HepG2 (cell line): ENCODE measurements around the gene P3R3URF. TPM values are rescaled to one million over a fixed set of nuclear protein-coding genes. Genes with fewer than 3 reads are reported as not detected.
A peak's percentile ranks its signal among the peaks of the same experiment; 100 is the strongest.

Source experiments
- BCL6 ChIP-seq: IDR thresholded peaks from 2 replicates; pipeline ENCODE4 v1.6.1; 2016; ENCODE audit warnings: missing genetic modification reagents, missing compliant biosample characterization
- CC2D1A ChIP-seq: sonication (generic); formaldehyde crosslinking; IDR thresholded peaks from 2 replicates; pipeline ENCODE4 v1.8.1; 2023; ENCODE audit warnings: mild to moderate bottlenecking, missing genetic modification reagents
- GABPB1 ChIP-seq: IDR thresholded peaks from 2 replicates; pipeline ENCODE4 v1.6.1; 2016; ENCODE audit warnings: mild to moderate bottlenecking, missing genetic modification reagents, moderate library complexity, missing compliant biosample characterization
- MEIS2 ChIP-seq: sonication (generic); formaldehyde crosslinking; IDR thresholded peaks from 2 replicates; pipeline ENCODE4 v1.9.0; 2021; ENCODE audit warnings: mild to moderate bottlenecking, missing genetic modification reagents
- PCBP2 ChIP-seq: fragments of 200-400 bp; formaldehyde crosslinking; optimal IDR thresholded peaks from 2 replicates; pipeline ENCODE3; 2018; ENCODE audit warnings: low read length, low read depth; ENCODE audit not compliant: poor library complexity, severe bottlenecking
- PPARG ChIP-seq: conservative IDR thresholded peaks from 2 replicates; pipeline ENCODE4 v1.6.1; 2016; ENCODE audit warnings: missing biosample characterization, missing genetic modification reagents
- REPIN1 ChIP-seq: sonication (generic); formaldehyde crosslinking; IDR thresholded peaks from 2 replicates; pipeline ENCODE4 v1.8.0; 2022; ENCODE audit warnings: missing genetic modification reagents, low read depth, mild to moderate bottlenecking, borderline replicate concordance
- RORA ChIP-seq: sonication (generic); formaldehyde crosslinking; IDR thresholded peaks from 2 replicates; pipeline ENCODE4 v1.5.0; 2020; ENCODE audit warnings: mild to moderate bottlenecking, missing genetic modification reagents, moderate library complexity
- SMARCC2 ChIP-seq: fragments of 450-650 bp; IDR thresholded peaks from 2 replicates; pipeline ENCODE4 v1.6.1; 2017; ENCODE audit warnings: antibody characterized with exemption, mild to moderate bottlenecking
- TSC22D2 ChIP-seq: sonication (generic); formaldehyde crosslinking; IDR thresholded peaks from 2 replicates; pipeline ENCODE4 v1.5.1; 2020; ENCODE audit warnings: missing genetic modification reagents, mild to moderate bottlenecking, borderline replicate concordance
- ZNF12 ChIP-seq: sonication (generic); formaldehyde crosslinking; IDR thresholded peaks from 2 replicates; pipeline ENCODE4 v1.5.0; 2020; ENCODE audit warnings: missing genetic modification reagents
- ZNF615 ChIP-seq: sonication (generic); formaldehyde crosslinking; IDR thresholded peaks from 2 replicates; pipeline ENCODE4 v1.5.0; 2020; ENCODE audit warnings: mild to moderate bottlenecking, missing genetic modification reagents, borderline replicate concordance
- polyA plus RNA-seq, 8 experiments: library from polyadenylated mRNA; depleted of rRNA in 3 of 8; stranded (reverse) in 7 of 8; unstranded in 1 of 8; fragments of >200 nt; fragmentation: Illumina TruSeq in 4 of 8; extraction: Trizol in 4 of 8; gene quantifications; 2 replicates each; pipeline versions ENCODE4 v1.2.1 to v1.2.3, GENCODE V29; 2011 to 2016; ENCODE audit warnings: low read depth in 4 of 8, missing spikeins in 1 of 8, mixed read lengths in 1 of 8; ENCODE audit not compliant: insufficient read depth in 1 of 8
- total RNA-seq, 5 experiments: library from RNA; depleted of rRNA; stranded (reverse); fragments of >200 nt; fragmentation: Illumina TruSeq; extraction: Trizol; gene quantifications; 2 replicates each; pipeline ENCODE4 v1.2.3, GENCODE V29; 2016; ENCODE audit warnings: low read depth in 1 of 5
- TF ChIP-seq, protein P1 (sequence below): sonication (generic); formaldehyde crosslinking; IDR thresholded peaks from 2 replicates; pipeline ENCODE4 v1.5.0; 2020; ENCODE audit warnings: missing genetic modification reagents
- TF ChIP-seq, protein P2 (sequence below): sonication (generic); formaldehyde crosslinking; IDR thresholded peaks from 2 replicates; pipeline ENCODE4 v1.4.0; 2020; ENCODE audit warnings: mild to moderate bottlenecking, missing genetic modification reagents
- TF ChIP-seq, protein P3 (sequence below): sonication (generic); formaldehyde crosslinking; IDR thresholded peaks from 2 replicates; pipeline ENCODE4 v1.5.0; 2020; ENCODE audit warnings: mild to moderate bottlenecking, low read depth, missing genetic modification reagents, borderline replicate concordance
- TF ChIP-seq, protein P4 (sequence below): sonication (generic); formaldehyde crosslinking; IDR thresholded peaks from 2 replicates; pipeline ENCODE4 v1.4.0; 2020; ENCODE audit warnings: mild to moderate bottlenecking, missing genetic modification reagents, borderline replicate concordance
- TF ChIP-seq, protein P5 (sequence below): sonication (generic); formaldehyde crosslinking; IDR thresholded peaks from 2 replicates; pipeline ENCODE4 v1.9.0; 2022; ENCODE audit warnings: missing genetic modification reagents, mild to moderate bottlenecking, borderline replicate concordance
- TF ChIP-seq, protein P6 (sequence below): sonication (generic); formaldehyde crosslinking; IDR thresholded peaks from 2 replicates; pipeline ENCODE4 v1.4.0; 2020; ENCODE audit warnings: missing genetic modification reagents

P3R3URF gene
- total and polyA plus RNA-seq, 2 of the 13 experiments (the other 11 are each of a cell fraction or from before 2014, with no cell fraction given), result not detected

DNA sequence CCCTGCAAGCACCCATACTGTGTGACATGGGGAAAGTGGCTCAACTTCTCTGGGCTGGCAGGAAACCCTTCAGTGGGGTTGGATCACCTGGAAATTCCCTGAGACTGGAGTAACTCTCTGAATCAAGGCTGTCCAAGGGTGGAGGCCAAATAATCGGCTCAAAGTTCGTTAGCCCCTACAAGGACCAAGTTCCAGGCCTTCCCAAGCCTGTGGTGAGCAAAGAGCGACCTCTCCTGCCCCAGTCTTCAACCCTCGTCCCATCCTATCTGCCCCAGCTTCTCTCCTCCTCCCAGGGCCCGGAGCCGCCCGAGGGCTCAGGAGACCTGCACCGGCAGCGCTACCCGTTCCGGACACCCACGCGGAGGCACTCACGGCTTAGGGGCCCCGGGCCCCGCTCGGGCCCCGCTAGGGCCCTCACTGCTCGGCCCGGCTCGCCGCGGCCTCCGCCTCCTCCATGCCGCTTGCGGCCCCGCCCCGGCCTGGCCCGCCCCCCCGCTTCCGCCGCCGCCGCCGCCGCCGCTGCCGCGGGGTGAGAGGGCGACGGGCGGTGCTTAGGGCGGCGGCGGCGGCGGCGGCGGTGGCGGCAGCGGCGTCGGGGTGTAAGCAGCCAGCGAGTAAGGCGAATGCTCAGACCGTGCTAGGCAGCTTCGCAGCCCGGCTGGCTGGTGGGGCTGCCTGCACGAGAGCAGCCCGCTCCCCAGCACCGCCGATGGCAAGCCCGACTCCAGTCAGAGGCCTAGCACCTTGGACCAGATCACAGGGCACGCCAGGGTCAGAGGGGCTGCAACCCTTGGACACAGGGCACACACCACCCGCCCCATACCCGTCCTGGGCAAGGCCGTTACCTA lies 21.9 kb upstream of the P3R3URF start, which contains the start of gene POMGNT1 (continued):
- TF ChIP-seq, protein P1, sequence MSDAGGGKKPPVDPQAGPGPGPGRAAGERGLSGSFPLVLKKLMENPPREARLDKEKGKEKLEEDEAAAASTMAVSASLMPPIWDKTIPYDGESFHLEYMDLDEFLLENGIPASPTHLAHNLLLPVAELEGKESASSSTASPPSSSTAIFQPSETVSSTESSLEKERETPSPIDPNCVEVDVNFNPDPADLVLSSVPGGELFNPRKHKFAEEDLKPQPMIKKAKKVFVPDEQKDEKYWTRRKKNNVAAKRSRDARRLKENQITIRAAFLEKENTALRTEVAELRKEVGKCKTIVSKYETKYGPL, result no peak
- peak; percentile 80; the same call in 1 of the 2 replicates for TF ChIP-seq GABPB1 (CRISPR knock-in tag)
- peak; percentile 74; the same call in 1 of the 2 replicates for TF ChIP-seq MEIS2 (CRISPR knock-in tag)
- TF ChIP-seq ZNF12, result no peak
- TF ChIP-seq RORA (CRISPR knock-in tag), result no peak
- TF ChIP-seq, protein P2, sequence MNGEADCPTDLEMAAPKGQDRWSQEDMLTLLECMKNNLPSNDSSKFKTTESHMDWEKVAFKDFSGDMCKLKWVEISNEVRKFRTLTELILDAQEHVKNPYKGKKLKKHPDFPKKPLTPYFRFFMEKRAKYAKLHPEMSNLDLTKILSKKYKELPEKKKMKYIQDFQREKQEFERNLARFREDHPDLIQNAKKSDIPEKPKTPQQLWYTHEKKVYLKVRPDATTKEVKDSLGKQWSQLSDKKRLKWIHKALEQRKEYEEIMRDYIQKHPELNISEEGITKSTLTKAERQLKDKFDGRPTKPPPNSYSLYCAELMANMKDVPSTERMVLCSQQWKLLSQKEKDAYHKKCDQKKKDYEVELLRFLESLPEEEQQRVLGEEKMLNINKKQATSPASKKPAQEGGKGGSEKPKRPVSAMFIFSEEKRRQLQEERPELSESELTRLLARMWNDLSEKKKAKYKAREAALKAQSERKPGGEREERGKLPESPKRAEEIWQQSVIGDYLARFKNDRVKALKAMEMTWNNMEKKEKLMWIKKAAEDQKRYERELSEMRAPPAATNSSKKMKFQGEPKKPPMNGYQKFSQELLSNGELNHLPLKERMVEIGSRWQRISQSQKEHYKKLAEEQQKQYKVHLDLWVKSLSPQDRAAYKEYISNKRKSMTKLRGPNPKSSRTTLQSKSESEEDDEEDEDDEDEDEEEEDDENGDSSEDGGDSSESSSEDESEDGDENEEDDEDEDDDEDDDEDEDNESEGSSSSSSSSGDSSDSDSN (CRISPR knock-in tag), result peak; percentile 62; the same call in 1 of the 2 replicates
- TF ChIP-seq SMARCC2, result no peak
- no peak for TF ChIP-seq ZNF615
- TF ChIP-seq PCBP2, result no peak
- TF ChIP-seq CC2D1A (CRISPR knock-in tag), result no peak
- 0 out of 2 replicates have a peak, but pooled peaks have one; percentile 7 for TF ChIP-seq REPIN1
- no peak for TF ChIP-seq PPARG (CRISPR knock-in tag)
- TF ChIP-seq, protein P3, sequence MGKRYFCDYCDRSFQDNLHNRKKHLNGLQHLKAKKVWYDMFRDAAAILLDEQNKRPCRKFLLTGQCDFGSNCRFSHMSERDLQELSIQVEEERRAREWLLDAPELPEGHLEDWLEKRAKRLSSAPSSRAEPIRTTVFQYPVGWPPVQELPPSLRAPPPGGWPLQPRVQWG (CRISPR knock-in tag), result no peak
- TF ChIP-seq, protein P4, sequence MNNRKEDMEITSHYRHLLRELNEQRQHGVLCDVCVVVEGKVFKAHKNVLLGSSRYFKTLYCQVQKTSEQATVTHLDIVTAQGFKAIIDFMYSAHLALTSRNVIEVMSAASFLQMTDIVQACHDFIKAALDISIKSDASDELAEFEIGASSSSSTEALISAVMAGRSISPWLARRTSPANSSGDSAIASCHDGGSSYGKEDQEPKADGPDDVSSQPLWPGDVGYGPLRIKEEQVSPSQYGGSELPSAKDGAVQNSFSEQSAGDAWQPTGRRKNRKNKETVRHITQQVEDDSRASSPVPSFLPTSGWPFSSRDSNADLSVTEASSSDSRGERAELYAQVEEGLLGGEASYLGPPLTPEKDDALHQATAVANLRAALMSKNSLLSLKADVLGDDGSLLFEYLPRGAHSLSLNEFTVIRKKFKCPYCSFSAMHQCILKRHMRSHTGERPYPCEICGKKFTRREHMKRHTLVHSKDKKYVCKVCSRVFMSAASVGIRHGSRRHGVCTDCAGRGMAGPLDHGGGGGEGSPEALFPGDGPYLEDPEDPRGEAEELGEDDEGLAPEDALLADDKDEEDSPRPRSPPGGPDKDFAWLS (CRISPR knock-in tag), result no peak
- 0 out of 2 replicates have a peak, but pooled peaks have one; percentile 17 for TF ChIP-seq TSC22D2 (CRISPR knock-in tag)
- TF ChIP-seq, protein P5, sequence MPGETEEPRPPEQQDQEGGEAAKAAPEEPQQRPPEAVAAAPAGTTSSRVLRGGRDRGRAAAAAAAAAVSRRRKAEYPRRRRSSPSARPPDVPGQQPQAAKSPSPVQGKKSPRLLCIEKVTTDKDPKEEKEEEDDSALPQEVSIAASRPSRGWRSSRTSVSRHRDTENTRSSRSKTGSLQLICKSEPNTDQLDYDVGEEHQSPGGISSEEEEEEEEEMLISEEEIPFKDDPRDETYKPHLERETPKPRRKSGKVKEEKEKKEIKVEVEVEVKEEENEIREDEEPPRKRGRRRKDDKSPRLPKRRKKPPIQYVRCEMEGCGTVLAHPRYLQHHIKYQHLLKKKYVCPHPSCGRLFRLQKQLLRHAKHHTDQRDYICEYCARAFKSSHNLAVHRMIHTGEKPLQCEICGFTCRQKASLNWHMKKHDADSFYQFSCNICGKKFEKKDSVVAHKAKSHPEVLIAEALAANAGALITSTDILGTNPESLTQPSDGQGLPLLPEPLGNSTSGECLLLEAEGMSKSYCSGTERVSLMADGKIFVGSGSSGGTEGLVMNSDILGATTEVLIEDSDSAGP (CRISPR knock-in tag), result peak; percentile 52; the same call in 1 of the 2 replicates
- TF ChIP-seq BCL6, result no peak
- TF ChIP-seq, protein P6, sequence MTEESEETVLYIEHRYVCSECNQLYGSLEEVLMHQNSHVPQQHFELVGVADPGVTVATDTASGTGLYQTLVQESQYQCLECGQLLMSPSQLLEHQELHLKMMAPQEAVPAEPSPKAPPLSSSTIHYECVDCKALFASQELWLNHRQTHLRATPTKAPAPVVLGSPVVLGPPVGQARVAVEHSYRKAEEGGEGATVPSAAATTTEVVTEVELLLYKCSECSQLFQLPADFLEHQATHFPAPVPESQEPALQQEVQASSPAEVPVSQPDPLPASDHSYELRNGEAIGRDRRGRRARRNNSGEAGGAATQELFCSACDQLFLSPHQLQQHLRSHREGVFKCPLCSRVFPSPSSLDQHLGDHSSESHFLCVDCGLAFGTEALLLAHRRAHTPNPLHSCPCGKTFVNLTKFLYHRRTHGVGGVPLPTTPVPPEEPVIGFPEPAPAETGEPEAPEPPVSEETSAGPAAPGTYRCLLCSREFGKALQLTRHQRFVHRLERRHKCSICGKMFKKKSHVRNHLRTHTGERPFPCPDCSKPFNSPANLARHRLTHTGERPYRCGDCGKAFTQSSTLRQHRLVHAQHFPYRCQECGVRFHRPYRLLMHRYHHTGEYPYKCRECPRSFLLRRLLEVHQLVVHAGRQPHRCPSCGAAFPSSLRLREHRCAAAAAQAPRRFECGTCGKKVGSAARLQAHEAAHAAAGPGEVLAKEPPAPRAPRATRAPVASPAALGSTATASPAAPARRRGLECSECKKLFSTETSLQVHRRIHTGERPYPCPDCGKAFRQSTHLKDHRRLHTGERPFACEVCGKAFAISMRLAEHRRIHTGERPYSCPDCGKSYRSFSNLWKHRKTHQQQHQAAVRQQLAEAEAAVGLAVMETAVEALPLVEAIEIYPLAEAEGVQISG (CRISPR knock-in tag), result peak; percentile 50; the same call in 1 of the 2 replicates
